WTC11 (cell line): Measurements from ENCODE around the gene NET1. TPM values are rescaled to one million over a fixed set of nuclear protein-coding genes. Genes with fewer than 3 reads are reported as not detected.
A peak's percentile ranks its signal among the peaks of the same experiment; 100 is the strongest.

Source experiments
- FOXJ3 ChIP-seq: sonication (generic); formaldehyde crosslinking; IDR thresholded peaks from 2 replicates; pipeline ENCODE4 v1.9.0; 2021; ENCODE audit warnings: missing genetic modification reagents, mild to moderate bottlenecking, borderline replicate concordance
- GRHL2 ChIP-seq: fragments of 250-450 bp; sonication (Bioruptor Pico); IDR thresholded peaks from 2 replicates; pipeline ENCODE4 v1.8.0; 2022; ENCODE audit warnings: mild to moderate bottlenecking, moderate library complexity; ENCODE audit not compliant: insufficient replicate concordance, severe bottlenecking
- HMGXB4 ChIP-seq: sonication (generic); formaldehyde crosslinking; IDR thresholded peaks from 2 replicates; pipeline ENCODE4 v1.8.1; 2023; ENCODE audit warnings: mild to moderate bottlenecking, moderate library complexity, missing genetic modification reagents
- IRF1 ChIP-seq: sonication (generic); formaldehyde crosslinking; IDR thresholded peaks from 2 replicates; pipeline ENCODE4 v1.8.0; 2023; ENCODE audit warnings: missing genetic modification reagents
- MAX ChIP-seq: sonication (generic); formaldehyde crosslinking; IDR thresholded peaks from 2 replicates; pipeline ENCODE4 v1.8.0; 2022; ENCODE audit warnings: mild to moderate bottlenecking, missing genetic modification reagents
- MLX ChIP-seq: sonication (generic); formaldehyde crosslinking; IDR thresholded peaks from 2 replicates; pipeline ENCODE4 v1.8.1; 2023; ENCODE audit warnings: mild to moderate bottlenecking, missing genetic modification reagents, moderate library complexity
- NR2C2 ChIP-seq: sonication (generic); formaldehyde crosslinking; IDR thresholded peaks from 2 replicates; pipeline ENCODE4 v1.8.0; 2022; ENCODE audit warnings: mild to moderate bottlenecking, missing genetic modification reagents
- PRRX2 ChIP-seq: fragments of 250-450 bp; sonication (Bioruptor Pico); IDR thresholded peaks from 2 replicates; pipeline ENCODE4 v1.8.0; 2021; ENCODE audit warnings: mild to moderate bottlenecking
- TCF7 ChIP-seq: sonication (generic); formaldehyde crosslinking; IDR thresholded peaks from 2 replicates; pipeline ENCODE4 v1.8.0; 2022; ENCODE audit warnings: mild to moderate bottlenecking, low read depth, missing genetic modification reagents, moderate library complexity
- TEAD1 ChIP-seq: sonication (generic); formaldehyde crosslinking; IDR thresholded peaks from 2 replicates; pipeline ENCODE4 v1.8.0; 2022; ENCODE audit warnings: mild to moderate bottlenecking, missing genetic modification reagents
- TP53 ChIP-seq: sonication (generic); formaldehyde crosslinking; IDR thresholded peaks from 2 replicates; pipeline ENCODE4 v1.8.1; 2023; ENCODE audit warnings: mild to moderate bottlenecking, missing genetic modification reagents
- USF1 ChIP-seq: sonication (generic); formaldehyde crosslinking; IDR thresholded peaks from 2 replicates; pipeline ENCODE4 v1.8.0; 2022; ENCODE audit warnings: mild to moderate bottlenecking, missing genetic modification reagents
- ZNF263 ChIP-seq: sonication (generic); formaldehyde crosslinking; IDR thresholded peaks from 2 replicates; pipeline ENCODE4 v1.8.1; 2022; ENCODE audit warnings: low read depth, mild to moderate bottlenecking, moderate library complexity, missing genetic modification reagents
- ZSCAN18 ChIP-seq: fragments of 250-450 bp; sonication (Bioruptor Pico); IDR thresholded peaks from 2 replicates; pipeline ENCODE4 v2.1.2; 2022; ENCODE audit warnings: mild to moderate bottlenecking, moderate library complexity
- total RNA-seq: library from RNA; stranded (reverse); gene quantifications from 3 replicates; pipeline ENCODE4 v1.2.3, GENCODE V29; 2021
- TF ChIP-seq, protein P1 (sequence below): sonication (generic); formaldehyde crosslinking; IDR thresholded peaks from 2 replicates; pipeline ENCODE4 v1.8.0; 2023; ENCODE audit warnings: missing genetic modification reagents, mild to moderate bottlenecking, borderline replicate concordance
- TF ChIP-seq, protein P2 (sequence below): sonication (generic); formaldehyde crosslinking; IDR thresholded peaks from 2 replicates; pipeline ENCODE4 v1.8.1; 2022; ENCODE audit warnings: mild to moderate bottlenecking, moderate library complexity, missing genetic modification reagents
- TF ChIP-seq, protein P3 (sequence below): fragments of 250-450 bp; sonication (Bioruptor Pico); conservative IDR thresholded peaks from 2 replicates; pipeline ENCODE4 v1.9.0; 2021; ENCODE audit warnings: mild to moderate bottlenecking
- TF ChIP-seq, protein P4 (sequence below): sonication (generic); formaldehyde crosslinking; IDR thresholded peaks from 2 replicates; pipeline ENCODE4 v1.8.1; 2023; ENCODE audit warnings: mild to moderate bottlenecking, missing genetic modification reagents
- TF ChIP-seq, protein P5 (sequence below): sonication (generic); formaldehyde crosslinking; conservative IDR thresholded peaks from 2 replicates; pipeline ENCODE4 v1.8.1; 2022; ENCODE audit warnings: mild to moderate bottlenecking, missing genetic modification reagents

The NET1 gene
- total RNA-seq, 1 experiment from 2014 or later = 85.4 TPM

DNA sequence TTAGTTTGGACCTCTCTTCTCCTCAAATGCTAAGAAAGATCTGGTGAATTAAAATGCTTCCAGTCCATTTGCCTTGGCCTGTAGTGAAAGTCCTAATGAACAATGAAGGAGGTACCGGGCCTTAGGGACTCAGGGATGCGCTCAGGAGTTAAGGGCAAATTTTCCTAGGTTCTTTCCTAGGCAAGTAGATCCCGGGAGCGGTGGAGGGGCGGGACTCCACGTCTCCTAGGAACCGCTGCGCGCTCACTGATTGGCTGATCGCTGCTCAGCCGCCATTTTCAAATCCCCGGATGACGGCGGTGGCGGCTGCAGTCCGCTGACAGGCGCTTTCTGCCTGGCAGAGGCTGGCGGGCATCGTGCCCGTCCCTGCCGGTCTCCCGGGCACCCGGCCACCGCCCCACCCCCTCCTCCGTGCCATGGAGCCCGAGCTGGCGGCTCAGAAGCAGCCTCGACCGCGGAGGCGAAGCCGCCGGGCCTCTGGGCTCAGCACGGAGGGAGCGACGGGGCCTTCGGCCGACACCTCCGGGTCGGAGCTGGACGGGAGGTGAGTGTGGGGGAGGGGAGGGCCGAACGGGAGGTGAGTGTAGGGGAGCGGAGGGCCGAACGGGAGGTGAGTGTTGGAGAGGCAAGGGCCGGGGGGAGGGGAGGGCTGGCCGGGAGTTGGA, at the start of gene NET1 (continued):
- TF ChIP-seq NR2C2 (CRISPR knock-in tag) = no peak
- TF ChIP-seq ZNF263 (CRISPR knock-in tag) = no peak
- TF ChIP-seq GRHL2 = no peak
- TF ChIP-seq HMGXB4 = peak; percentile 88
- TF ChIP-seq FOXJ3 = no peak
- TF ChIP-seq, protein P1, sequence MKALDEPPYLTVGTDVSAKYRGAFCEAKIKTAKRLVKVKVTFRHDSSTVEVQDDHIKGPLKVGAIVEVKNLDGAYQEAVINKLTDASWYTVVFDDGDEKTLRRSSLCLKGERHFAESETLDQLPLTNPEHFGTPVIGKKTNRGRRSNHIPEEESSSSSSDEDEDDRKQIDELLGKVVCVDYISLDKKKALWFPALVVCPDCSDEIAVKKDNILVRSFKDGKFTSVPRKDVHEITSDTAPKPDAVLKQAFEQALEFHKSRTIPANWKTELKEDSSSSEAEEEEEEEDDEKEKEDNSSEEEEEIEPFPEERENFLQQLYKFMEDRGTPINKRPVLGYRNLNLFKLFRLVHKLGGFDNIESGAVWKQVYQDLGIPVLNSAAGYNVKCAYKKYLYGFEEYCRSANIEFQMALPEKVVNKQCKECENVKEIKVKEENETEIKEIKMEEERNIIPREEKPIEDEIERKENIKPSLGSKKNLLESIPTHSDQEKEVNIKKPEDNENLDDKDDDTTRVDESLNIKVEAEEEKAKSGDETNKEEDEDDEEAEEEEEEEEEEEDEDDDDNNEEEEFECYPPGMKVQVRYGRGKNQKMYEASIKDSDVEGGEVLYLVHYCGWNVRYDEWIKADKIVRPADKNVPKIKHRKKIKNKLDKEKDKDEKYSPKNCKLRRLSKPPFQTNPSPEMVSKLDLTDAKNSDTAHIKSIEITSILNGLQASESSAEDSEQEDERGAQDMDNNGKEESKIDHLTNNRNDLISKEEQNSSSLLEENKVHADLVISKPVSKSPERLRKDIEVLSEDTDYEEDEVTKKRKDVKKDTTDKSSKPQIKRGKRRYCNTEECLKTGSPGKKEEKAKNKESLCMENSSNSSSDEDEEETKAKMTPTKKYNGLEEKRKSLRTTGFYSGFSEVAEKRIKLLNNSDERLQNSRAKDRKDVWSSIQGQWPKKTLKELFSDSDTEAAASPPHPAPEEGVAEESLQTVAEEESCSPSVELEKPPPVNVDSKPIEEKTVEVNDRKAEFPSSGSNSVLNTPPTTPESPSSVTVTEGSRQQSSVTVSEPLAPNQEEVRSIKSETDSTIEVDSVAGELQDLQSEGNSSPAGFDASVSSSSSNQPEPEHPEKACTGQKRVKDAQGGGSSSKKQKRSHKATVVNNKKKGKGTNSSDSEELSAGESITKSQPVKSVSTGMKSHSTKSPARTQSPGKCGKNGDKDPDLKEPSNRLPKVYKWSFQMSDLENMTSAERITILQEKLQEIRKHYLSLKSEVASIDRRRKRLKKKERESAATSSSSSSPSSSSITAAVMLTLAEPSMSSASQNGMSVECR = peak; percentile 82; the same call in 1 of the 2 replicates
- no peak for TF ChIP-seq TP53
- TF ChIP-seq, protein P2, sequence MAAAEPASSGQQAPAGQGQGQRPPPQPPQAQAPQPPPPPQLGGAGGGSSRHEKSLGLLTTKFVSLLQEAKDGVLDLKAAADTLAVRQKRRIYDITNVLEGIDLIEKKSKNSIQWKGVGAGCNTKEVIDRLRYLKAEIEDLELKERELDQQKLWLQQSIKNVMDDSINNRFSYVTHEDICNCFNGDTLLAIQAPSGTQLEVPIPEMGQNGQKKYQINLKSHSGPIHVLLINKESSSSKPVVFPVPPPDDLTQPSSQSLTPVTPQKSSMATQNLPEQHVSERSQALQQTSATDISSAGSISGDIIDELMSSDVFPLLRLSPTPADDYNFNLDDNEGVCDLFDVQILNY = peak; percentile 65; the same call in 1 of the 2 replicates
- no peak for TF ChIP-seq TCF7 (CRISPR knock-in tag)
- no peak for TF ChIP-seq PRRX2 (CRISPR knock-in tag)
- TF ChIP-seq, protein P3, sequence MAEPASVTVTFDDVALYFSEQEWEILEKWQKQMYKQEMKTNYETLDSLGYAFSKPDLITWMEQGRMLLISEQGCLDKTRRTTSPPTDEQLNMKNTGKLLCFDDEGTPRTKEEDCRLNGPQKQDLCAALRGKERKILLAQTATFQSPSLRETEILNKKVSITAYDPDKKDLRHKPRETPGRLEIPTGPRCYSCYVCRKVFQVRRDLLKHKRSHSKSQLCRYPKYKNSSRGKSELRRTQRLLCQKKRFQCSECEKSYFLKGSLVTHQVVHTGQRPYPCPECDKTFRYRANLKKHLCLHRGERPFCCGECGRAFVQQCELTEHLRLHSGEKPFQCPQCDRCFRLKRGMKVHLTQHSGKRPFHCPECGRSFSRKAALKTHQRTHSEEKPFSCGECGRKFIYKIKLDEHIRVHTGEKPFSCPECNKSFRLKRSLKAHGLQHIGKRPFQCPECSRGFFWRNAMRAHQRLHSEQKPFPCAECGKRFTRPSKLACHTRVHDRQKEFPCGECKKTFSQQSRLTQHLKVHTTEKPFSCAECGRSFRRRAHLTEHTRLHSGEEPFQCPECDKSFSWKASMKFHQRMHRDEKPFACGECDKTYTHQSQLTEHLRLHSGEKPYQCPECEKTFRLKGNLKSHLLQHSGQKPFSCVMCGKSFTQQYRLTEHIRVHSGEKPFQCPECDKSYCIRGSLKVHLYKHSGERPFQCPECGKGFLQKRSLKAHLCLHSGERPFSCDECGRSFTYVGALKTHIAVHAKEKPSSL (CRISPR knock-in tag) = no peak
- TF ChIP-seq USF1 = no peak
- peak; percentile 25; the same call in 1 of the 2 replicates for TF ChIP-seq TEAD1 (CRISPR knock-in tag)
- no peak for TF ChIP-seq MLX
- TF ChIP-seq, protein P4, sequence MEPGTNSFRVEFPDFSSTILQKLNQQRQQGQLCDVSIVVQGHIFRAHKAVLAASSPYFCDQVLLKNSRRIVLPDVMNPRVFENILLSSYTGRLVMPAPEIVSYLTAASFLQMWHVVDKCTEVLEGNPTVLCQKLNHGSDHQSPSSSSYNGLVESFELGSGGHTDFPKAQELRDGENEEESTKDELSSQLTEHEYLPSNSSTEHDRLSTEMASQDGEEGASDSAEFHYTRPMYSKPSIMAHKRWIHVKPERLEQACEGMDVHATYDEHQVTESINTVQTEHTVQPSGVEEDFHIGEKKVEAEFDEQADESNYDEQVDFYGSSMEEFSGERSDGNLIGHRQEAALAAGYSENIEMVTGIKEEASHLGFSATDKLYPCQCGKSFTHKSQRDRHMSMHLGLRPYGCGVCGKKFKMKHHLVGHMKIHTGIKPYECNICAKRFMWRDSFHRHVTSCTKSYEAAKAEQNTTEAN (CRISPR knock-in tag) = no peak
- TF ChIP-seq IRF1 (CRISPR knock-in tag) = no peak
- no peak for TF ChIP-seq ZSCAN18 (CRISPR knock-in tag)
- TF ChIP-seq, protein P5, sequence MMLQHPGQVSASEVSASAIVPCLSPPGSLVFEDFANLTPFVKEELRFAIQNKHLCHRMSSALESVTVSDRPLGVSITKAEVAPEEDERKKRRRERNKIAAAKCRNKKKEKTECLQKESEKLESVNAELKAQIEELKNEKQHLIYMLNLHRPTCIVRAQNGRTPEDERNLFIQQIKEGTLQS (CRISPR knock-in tag) = no peak
- TF ChIP-seq MAX (CRISPR knock-in tag) = peak; percentile 79
